Head of caudate nucleus (tissue), 42 donors: ENCODE results near the gene CYTH2.

Experiments used
- DNase-seq, 42 donors: peaks; one replicate each; pipeline versions ENCODE4 v3.0.0 to v3.0.0-alpha.2; 2020 to 2021; ENCODE audit warnings: mixed read lengths in 7 of 42
- intact Hi-C: fragments of 100-400 bp; cut with DNase I; formaldehyde crosslinking; loops from one replicate; pipeline ENCODE4 v1.15.0; 2022

Gene CYTH2, protein sequence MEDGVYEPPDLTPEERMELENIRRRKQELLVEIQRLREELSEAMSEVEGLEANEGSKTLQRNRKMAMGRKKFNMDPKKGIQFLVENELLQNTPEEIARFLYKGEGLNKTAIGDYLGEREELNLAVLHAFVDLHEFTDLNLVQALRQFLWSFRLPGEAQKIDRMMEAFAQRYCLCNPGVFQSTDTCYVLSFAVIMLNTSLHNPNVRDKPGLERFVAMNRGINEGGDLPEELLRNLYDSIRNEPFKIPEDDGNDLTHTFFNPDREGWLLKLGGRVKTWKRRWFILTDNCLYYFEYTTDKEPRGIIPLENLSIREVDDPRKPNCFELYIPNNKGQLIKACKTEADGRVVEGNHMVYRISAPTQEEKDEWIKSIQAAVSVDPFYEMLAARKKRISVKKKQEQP

DNA sequence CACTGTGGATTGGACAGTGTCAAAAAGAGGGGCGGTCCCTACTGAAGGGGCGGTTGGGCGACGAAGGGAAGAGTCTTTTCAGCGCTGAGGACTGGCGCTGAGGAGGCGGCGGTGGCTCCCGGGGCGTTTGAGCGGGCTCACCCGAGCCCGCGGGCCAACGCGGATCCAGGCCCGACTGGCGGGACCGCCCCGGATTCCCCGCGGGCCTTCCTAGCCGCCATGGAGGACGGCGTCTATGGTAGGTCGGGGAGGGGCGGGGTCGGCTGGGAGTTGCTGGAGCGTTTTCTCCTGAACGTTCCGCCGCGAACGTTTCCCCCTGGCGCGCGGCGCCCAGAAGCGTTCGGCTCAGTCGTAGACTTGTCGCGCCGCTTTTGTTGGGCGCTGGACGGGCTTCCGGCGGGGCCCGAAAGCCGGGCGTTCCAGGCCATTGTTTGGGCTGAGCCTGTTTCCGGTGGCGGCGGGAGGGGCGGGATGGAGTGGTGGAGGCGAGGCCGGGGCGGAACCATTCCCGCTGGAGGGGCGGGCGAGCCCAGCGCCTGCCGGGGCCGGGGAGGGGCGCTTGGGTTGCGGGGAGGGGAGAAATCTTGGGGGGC is at the start of gene CYTH2:
Gene CYTH2 (plus strand): TSS at position 81 of the 593 bp plus-strand sequence. CDS start 139 bp downstream, at position 220.
- intact Hi-C loops = no loop called here
- DNase-seq = peak; percentile 71 to 95 (median 91)

DNA sequence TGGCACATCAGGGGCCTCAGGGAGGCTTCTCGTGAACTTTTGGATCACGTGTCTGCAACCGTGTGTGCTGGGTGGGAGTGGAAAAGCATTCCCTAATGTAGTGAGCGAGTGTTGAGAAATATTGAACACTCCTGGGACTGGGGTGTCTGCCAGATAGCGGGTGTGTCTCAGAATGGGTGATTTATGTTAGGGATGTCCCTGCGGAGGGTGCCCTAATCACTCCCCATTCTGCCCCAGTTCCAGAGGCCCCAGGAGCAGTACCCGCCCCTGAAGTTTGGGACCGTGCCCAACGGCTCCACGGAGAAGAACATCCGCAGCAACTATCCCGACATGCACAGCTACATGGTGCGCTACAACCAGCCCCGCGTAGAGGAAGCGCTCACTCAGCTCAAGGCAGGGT is 47.6 kb upstream of the CYTH2 start:
- no peak for DNase-seq
- intact Hi-C loops = no loop called here

DNA sequence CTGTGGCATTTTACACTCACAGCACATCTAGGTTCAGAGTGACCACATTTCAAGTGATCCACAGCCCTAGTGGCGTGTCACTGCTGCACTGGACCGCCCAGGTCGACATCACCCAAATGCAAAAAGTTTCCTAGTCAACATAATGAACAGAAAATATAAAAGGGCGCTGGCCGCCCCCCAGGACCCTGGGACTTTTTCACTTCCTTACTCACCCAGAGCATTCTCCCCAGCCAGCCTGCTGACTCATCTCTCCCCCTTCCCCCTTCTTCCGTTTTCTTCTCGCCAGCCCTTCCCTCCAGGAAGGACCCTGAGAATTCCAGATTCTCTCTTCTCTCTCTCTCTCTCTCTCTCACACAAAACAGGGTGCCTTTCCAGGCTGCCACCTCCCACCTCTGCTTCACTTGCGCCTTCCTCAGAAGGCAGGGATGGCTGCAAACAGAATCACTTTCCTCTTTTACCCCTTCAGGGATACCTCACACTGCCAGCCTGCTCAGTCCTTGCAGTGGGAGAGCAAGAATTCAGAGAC is 44.4 kb upstream of the CYTH2 start:
- DNase-seq = peak in 14 of 42 donors; percentile 24 to 67 (median 32)
- intact Hi-C loops = no loop called here

DNA sequence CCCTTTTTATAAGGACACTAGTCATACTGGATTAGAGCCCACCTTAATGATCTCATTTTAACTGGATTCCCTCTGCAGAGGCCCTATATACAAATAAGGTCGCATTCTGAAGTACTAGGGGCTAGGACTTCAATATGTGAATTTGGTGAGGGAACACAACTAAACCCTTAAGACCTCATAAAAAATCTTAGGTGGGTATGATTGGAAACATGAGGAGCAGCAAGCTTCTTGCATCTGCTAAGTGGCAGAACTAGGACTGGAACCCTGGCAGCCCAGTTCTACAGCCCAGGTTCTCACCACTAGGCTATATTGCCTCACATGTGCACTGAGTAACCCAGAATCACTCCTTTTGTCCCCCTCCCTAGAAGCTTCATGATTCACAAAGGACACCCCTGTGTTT is 40.5 kb upstream of the CYTH2 start:
- DNase-seq = no peak
- intact Hi-C loops = no loop called here

DNA sequence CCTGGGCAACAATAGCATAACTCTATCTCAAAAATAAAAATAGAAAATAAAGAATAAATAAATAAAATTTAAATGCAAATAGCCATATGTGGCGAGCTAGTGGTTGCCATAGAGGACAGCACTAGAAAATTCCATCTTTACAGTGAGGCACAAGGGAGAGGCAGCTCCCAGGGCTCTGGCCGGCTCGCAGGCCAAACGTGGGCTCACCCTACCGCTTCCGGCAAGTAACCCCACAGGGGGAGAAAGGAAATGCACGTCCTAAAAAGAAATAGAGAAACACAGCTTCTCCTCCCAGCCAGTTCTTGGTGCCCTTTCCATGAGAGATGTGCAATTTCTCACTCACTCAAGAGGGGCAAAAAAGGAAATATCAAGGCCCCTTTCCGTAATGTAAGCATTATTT is 35.8 kb upstream of the CYTH2 start:
- DNase-seq = no peak
- intact Hi-C loops = no loop called here

DNA sequence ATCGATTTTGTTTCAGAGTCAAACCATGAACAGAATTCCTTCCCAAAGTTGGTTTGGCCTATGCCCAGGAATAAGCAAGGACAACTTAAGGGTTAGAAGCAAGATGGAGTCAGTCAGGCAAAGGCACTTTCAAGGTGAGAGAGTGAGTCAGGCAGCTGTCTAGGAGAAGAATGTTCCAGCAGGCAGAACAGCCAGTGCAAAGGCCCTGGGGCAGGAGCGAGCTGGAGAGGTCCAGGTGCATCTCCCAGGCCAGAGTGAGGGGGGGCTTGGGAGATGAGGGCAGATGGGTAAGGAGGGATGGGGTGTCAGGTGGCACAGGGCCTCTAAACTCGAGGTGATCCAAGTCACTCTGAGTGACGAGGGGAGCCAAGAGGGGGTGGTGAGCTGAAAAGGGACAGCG is 32.6 kb upstream of the CYTH2 start:
- intact Hi-C loops = no loop called here

DNA sequence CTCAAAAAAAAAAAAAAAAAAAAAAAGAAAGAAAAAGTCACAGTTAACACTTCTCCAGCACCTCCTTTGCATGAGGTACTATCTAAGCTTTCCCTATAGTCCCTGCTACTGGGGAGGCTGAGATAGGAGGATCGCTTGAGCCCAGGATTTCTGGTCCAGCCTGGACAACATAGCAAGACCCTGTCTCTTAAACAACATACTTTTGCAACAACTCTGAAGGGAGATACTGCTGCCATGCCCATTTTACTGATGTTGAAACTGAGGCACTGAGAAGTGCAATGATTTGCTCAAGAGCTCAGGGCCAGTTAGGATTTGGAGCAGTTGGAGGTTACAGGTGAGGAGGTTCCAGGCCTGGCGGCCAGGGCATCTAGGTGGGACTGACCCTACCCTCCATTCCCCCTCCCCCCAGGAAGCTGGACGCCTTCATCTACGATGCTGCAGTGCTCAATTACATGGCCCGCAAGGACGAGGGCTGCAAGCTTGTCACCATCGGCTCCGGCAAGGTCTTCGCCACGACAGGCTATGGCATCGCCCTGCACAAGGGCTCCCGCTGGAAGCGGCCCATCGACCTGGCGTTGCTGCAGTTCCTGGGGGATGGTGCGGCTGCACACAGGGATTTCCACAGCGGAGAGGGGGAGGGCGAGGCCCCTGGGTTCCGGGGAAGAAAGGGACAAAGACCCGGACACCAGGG is 27.7 kb upstream of the CYTH2 start:
- intact Hi-C loops = loop anchor here (10.0 kb wide), 1 partner anchor 47 kb away; the partner anchor contains the start of genes GRIN2D and KDELR1
- DNase-seq = no peak

More for the DNA sequence above, 32.6 kb upstream of the CYTH2 start:
- no peak for DNase-seq

DNA sequence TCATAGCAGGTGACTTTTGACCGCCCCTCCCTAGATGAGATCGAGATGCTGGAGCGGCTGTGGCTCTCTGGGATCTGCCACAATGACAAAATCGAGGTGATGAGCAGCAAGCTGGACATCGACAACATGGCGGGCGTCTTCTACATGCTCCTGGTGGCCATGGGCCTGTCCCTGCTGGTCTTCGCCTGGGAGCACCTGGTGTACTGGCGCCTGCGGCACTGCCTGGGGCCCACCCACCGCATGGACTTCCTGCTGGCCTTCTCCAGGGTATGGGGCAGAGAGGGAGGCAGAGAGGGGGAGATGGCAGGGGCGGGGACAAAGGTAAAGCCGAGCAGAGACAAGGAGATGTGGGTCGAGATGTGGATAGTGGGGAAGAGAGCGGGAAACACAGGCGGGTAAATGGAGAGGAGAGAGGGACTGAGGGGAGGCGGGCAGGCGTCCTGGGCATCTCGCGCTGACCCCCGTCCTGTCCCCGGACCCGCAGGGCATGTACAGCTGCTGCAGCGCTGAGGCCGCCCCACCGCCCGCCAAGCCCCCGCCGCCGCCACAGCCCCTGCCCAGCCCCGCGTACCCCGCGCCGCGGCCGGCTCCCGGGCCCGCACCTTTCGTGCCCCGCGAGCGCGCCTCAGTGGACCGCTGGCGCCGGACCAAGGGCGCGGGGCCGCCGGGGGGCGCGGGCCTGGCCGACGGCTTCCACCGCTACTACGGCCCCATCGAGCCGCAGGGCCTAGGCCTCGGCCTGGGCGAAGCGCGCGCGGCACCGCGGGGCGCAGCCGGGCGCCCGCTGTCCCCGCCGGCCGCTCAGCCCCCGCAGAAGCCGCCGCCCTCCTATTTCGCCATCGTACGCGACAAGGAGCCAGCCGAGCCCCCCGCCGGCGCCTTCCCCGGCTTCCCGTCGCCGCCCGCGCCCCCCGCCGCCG is 26.8 kb upstream of the CYTH2 start:
- DNase-seq = no peak
- intact Hi-C loops = loop anchor here (10.0 kb wide), 1 partner anchor 48 kb away; the partner anchor contains the start of genes GRIN2D and KDELR1

DNA sequence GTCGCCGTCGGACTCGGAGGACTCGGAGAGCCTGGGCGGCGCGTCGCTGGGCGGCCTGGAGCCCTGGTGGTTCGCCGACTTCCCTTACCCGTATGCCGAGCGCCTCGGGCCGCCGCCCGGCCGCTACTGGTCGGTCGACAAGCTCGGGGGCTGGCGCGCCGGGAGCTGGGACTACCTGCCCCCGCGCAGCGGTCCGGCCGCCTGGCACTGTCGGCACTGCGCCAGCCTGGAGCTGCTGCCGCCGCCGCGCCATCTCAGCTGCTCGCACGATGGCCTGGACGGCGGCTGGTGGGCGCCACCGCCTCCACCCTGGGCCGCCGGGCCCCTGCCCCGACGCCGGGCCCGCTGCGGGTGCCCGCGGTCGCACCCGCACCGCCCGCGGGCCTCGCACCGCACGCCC is 25.9 kb upstream of the CYTH2 start:
- no peak for DNase-seq
- intact Hi-C loops = loop anchor here (10.0 kb wide), 1 partner anchor 48 kb away; the partner anchor contains the start of genes GRIN2D and KDELR1

DNA sequence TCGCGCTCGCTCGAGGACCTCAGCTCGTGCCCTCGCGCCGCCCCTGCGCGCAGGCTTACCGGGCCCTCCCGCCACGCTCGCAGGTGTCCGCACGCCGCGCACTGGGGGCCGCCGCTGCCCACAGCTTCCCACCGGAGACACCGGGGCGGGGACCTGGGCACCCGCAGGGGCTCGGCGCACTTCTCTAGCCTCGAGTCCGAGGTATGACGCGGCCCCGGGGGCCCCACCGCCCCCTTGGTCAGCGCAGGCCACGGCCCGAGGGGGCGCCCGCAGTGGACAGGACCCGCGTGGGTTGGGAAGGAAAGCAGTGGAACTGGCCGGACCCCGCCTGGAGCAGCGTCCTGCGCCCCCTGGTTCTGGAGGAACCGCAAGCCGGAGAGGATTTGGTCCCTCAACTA is 25.4 kb upstream of the CYTH2 start:
- DNase-seq = no peak
- intact Hi-C loops = loop anchor here (10.0 kb wide), 1 partner anchor 49 kb away; the partner anchor contains the start of genes GRIN2D and KDELR1

DNA sequence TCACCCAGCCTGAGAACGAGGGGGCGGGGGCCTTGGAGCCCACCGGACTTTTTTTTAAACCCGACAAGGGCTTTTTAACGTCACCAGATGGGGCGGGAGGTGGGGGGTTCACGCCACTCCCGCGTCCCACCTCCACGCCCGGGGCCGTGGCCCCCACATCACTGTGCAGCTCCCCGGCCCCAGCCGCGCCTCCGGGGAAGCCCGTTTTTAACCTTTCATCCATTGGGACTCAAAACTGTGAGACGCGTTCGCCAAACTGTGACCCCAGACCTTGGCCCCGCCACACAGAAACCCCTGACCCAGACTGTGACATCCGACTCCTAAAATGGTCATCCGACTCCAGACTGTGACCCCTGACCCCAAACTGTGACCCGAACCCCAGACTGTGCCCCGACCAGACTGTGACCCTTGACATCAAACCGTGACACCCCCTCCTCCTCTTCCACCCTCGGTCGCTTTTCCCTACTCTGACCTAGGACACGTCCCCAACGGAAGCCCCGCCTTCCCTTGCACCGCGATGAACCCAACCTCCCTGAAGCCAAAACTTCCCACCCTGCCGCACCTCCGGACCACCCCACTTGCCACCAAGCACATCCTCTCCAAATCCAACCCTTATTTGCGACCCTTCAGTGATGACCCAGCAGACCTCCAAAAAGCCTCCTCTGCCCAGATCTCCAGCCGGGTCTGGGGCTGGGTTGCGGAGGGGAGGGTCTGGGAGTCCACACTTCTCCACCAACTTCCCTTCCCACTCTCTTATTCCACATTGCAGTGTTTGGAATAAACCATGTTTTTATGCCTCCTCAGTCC is 24.8 kb upstream of the CYTH2 start:
- intact Hi-C loops = loop anchor here (10.0 kb wide), 1 partner anchor 50 kb away; the partner anchor contains the start of genes GRIN2D and KDELR1
- no peak for DNase-seq

DNA sequence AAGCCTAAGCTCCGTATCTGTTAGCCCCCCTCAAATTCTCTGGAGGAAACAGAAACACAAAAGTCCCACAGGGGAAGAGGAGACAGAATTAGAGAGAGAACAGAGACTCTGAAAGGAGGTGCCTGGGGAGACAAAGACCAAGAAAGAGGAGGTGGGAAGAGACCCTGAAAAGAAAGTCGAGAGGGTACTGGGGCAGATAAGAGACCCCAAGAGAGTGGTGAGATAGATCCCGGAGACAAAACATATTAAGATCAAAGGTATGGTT is 24.3 kb upstream of the CYTH2 start:
- intact Hi-C loops = loop anchor here (10.0 kb wide), 1 partner anchor 50 kb away; the partner anchor contains the start of genes GRIN2D and KDELR1
- no peak for DNase-seq

DNA sequence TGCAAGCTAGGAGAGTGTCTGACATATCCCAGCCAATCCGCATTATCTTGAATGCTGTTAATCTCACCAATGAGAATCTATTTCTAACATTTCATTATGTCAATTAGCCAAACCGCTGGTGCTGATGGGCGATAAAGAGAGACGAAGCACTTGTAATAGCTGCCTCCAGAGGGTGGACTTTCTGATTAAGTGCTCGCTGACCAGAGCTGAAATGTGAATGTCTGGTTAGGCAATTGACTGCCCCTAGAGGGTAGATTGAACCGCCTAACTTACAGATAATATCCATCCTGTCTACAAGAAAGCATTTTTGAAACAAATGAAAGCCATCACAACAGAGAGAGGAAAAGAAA is 23.9 kb upstream of the CYTH2 start:
- intact Hi-C loops = loop anchor here (10.0 kb wide), 1 partner anchor 50 kb away; the partner anchor contains the start of genes GRIN2D and KDELR1
- DNase-seq = peak in 27 of 42 donors; percentile 28 to 76 (median 46)

DNA sequence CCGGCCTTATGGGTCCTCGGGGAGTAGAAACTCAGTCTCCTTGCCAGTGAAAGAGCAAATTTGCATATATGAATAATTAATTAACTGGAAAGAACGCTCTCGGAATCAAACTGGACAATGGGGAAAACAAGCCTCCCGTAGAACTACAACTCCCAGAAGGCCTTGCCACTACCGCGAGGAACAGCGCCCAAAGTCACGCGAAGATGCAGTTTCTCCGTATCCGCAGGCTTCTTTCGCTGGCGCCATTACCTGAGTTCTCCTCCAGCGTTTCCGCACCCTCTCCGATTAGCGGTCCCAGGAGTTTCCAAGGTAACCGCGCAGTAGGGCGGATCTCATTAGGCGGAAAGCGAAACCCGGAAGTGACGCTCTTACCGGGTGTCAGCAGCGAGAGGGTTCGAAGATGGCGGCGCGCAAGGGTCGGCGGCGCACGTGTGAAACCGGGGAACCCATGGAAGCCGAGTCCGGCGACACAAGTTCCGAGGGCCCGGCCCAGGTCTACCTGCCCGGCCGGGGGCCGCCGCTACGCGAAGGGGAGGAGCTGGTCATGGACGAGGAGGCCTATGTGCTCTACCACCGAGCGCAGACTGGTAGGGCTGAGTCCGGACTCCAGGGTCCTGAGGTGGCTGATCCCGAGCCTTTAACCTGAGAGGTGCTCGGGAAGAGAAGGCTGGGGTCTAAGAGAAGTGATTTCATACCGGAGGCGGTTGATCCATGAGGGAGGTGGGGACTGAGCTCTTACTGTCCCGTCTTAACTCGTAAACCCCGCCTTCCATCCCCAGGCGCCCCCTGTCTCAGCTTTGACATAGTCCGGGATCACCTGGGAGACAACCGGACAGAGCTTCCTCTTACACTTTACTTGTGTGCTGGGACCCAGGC is 23.3 kb upstream of the CYTH2 start, which contains the start of gene GRWD1:
Gene GRWD1 (plus strand): TSS at position 378 of the 876 bp plus-strand sequence. CDS start 23 bp downstream, at position 401.
- intact Hi-C loops = loop anchor here (10.0 kb wide), 1 partner anchor 51 kb away; the partner anchor contains the start of genes GRIN2D and KDELR1
- peak; percentile 85 to 97 (median 93) for DNase-seq

DNA sequence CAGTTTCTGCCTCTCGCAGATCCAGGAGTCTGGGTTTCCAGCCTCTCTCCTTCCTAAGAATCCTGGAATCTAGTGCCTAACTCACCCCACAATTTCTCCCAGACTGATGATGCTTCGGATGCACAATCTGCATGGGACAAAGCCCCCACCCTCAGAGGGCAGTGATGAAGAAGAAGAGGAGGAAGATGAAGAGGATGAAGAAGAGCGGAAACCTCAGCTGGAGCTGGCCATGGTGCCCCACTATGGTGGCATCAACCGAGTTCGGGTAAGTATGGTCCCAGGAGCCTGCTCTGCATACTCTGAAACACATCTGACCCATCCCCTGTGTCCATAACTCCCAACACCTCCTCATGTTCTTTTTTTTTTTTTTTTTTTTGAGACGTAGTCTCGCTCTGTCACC is 22.6 kb upstream of the CYTH2 start:
- no peak for DNase-seq
- intact Hi-C loops = loop anchor here (10.0 kb wide), 1 partner anchor 52 kb away; the partner anchor contains the start of genes GRIN2D and KDELR1

DNA sequence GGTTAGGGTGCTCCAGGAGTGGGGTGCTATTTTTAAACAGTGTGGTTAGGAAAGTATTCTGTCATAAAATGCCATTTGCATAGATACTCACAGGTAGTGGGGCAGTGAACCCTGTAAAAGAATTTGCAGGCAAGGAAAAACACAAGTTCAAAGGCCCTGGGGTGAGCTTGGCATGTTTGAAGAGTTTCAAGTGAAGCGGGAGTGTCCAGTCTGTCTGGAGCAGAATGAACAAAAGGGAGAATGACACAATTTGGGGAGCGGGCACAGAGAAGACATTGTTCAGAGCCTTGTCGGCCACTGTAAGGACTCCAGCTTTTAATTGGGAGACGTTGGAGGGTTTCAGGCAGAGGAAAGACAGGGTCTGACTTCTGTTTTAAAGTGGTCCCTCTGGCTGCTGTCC is 20.6 kb upstream of the CYTH2 start:
- no peak for DNase-seq
- intact Hi-C loops = loop anchor here (10.0 kb wide), 1 partner anchor 54 kb away; the partner anchor contains the start of genes GRIN2D and KDELR1
